KG1 (cell line): ENCODE results near the gene PPP3CA.

Experiments
- DNase-seq: peaks from one replicate; lab custom pipeline; 2025; lab: John Stamatoyannopoulos, UW

The PPP3CA gene

GRCh38 chr4:101175896-101176676 lies 171.2 kb downstream of the PPP3CA start:
- no peak for DNase-seq

GRCh38 chr4:101174679-101175345 lies 172.5 kb downstream of the PPP3CA start:
- DNase-seq, result no peak

- no peak for DNase-seq
Measured at GRCh38 chr4:101172369-101172768, 175.0 kb downstream of the PPP3CA start.

- DNase-seq, result no peak
Measured at GRCh38 chr4:101171747-101172146, 175.6 kb downstream of the PPP3CA start.

- DNase-seq, result no peak
Measured at GRCh38 chr4:101169044-101170014, 178.0 kb downstream of the PPP3CA start.

GRCh38 chr4:101163936-101164335 lies 183.4 kb downstream of the PPP3CA start:
- DNase-seq, result no peak

GRCh38 chr4:101162990-101163380 lies 184.3 kb downstream of the PPP3CA start:
- no peak for DNase-seq

- DNase-seq, result no peak
Measured at GRCh38 chr4:101160792-101161592, 186.3 kb downstream of the PPP3CA start.

- DNase-seq, result no peak
Measured at GRCh38 chr4:101158507-101158906, 188.8 kb downstream of the PPP3CA start.

- no peak for DNase-seq
Measured at GRCh38 chr4:101158134-101158482, 189.2 kb downstream of the PPP3CA start.

GRCh38 chr4:101157415-101158133 lies 189.8 kb downstream of the PPP3CA start:
- DNase-seq, result no peak

- no peak for DNase-seq
Measured at GRCh38 chr4:101156619-101157310, 190.6 kb downstream of the PPP3CA start.

GRCh38 chr4:101155945-101156344 lies 191.4 kb downstream of the PPP3CA start:
- DNase-seq, result no peak

GRCh38 chr4:101155368-101155767 lies 192.0 kb downstream of the PPP3CA start:
- DNase-seq, result no peak

GRCh38 chr4:101153653-101154052 lies 193.7 kb downstream of the PPP3CA start:
- no peak for DNase-seq

- no peak for DNase-seq
Measured at GRCh38 chr4:101152521-101152920, 194.8 kb downstream of the PPP3CA start.

GRCh38 chr4:101148551-101148950 lies 198.8 kb downstream of the PPP3CA start:
- DNase-seq, result no peak

- DNase-seq, result no peak
Measured at GRCh38 chr4:101147283-101147682, 200.0 kb downstream of the PPP3CA start.

- DNase-seq, result no peak
Measured at GRCh38 chr4:101145021-101145420, 202.3 kb downstream of the PPP3CA start.

- no peak for DNase-seq
Measured at GRCh38 chr4:101142259-101142658, 205.1 kb downstream of the PPP3CA start.
